Measurements from ENCODE around the gene ZHX3. TPM values are rescaled to one million over a fixed set of nuclear protein-coding genes. Genes with fewer than 3 reads are reported as not detected.
A peak's percentile ranks its signal among the peaks of the same experiment; 100 is the strongest.
"Not testable (repeated sequence)": the region's sequence is repeated elsewhere in the genome, so short reads cannot be mapped to it uniquely, and the experiment has no call there.

Gene ZHX3
- total and polyA plus RNA-seq, 2 donors: 4.1 to 4.2 TPM

DNA sequence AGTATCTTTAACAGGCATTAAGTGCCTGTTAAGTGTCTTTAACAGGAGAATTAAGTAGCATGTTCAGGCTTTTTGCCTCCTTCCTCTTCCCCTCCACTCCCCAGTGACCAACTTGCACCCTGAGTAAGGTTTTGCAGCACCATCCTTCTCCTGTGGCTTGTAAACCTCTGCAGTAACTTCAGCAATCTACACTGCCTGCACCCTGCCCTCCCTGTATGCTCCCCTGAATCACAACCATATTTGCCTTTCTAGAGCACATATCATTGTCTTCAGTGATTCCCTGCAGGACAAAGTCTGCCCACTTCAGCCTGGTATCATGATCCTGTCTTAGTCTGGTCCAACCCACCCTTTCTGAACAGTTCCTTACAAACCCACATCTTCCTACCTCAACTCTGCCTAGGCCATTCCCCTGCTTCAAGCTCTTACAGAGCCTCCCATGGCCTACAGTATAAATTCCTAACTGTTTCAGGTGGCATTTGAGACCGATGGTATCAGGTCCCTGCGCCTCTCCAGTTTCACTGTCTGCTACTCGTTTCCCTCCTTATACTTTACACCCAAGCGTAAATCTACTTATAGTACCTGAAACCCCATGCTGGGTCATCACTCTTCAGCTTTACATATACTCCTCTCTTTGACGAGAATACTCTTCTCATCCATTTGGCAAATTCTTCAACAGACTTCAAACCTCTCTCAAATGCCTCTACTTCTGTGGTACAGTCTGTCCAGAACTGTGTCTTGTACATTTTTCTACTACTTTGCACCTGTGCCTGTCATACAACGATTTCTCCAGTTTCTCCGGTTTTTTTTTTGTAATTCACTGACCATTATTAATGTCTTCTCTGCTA lies 69.8 kb downstream of the ZHX3 start:
- Histone ChIP-seq H3K4me3 (ENCODE audit: low read length in 2 of 2) (no peak overlapping the region), H3K27me3 (ENCODE audit: control insufficient read depth in 2 of 2, insufficient read depth in 1 of 2, low read length in 1 of 2) (no peaks in the 10 kb centered on the region), H3K36me3 (ENCODE audit: control insufficient read depth in 2 of 2, insufficient read depth in 2 of 2, low read length in 1 of 2) (no peaks in the 10 kb centered on the region), H3K4me1 (ENCODE audit: control insufficient read depth in 2 of 2, insufficient read depth in 2 of 2, low read length in 2 of 2) (no peaks in the 10 kb centered on the region), H3K9me3 (ENCODE audit: control insufficient read depth in 2 of 2, insufficient read depth in 1 of 2, low read length in 1 of 2) (no peaks in the 10 kb centered on the region), H3K27ac (ENCODE audit: low read depth in 1 of 2, low read length in 1 of 2) (peak overlapping the region in 1 of 2 donors; percentile 6)
- no peak for DNase-seq (ENCODE audit: low read depth in 6 of 9, low spot score in 9 of 9)
- WGBS: 97% methylated on average over 7 of the region's 7 CpGs

DNA sequence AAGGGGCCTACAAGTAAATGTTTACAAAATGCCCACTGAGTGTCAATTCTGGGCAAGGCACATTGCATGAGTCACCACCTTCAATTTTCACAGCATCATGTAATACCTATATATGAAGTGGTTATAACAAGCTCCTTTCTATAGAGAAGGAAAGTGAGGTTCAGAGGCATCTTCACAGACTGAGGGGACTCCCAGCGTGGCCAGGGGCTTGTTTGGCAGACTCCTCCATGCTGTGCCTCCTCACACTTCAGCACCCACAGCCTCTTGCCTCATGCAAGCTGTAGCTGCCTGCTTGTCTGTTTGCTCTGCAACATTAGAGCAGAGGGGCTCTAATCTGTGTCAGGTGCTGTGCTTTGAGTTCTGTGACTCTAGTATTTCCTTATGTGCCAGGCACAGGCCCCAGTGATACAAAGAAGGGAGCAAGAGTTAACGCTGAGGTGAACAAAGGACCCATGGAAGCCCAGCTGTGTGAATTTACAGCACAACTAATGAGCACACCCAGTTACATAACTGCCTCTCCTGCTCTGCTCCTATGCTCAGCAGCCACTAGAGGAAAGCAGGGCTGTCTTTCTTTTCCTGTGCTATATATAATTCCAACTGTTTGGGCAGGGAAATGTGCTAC lies 72.3 kb downstream of the ZHX3 start:
- Histone ChIP-seq H3K36me3 (ENCODE audit: control insufficient read depth in 2 of 2, insufficient read depth in 2 of 2, low read length in 1 of 2) (no peaks in the 10 kb centered on the region), H3K4me1 (ENCODE audit: control insufficient read depth in 2 of 2, insufficient read depth in 2 of 2, low read length in 2 of 2) (peaks cover 0 to 4% of the 10 kb centered on the region in 2 donors), H3K4me3 (ENCODE audit: low read length in 2 of 2) (no peak overlapping the region), H3K27ac (ENCODE audit: low read depth in 1 of 2, low read length in 1 of 2) (no peak overlapping the region), H3K9me3 (ENCODE audit: control insufficient read depth in 2 of 2, insufficient read depth in 1 of 2, low read length in 1 of 2) (no peaks in the 10 kb centered on the region), H3K27me3 (ENCODE audit: control insufficient read depth in 2 of 2, insufficient read depth in 1 of 2, low read length in 1 of 2) (no peaks in the 10 kb centered on the region)
- WGBS: 62% methylated on average over 2 of the region's 2 CpGs
- peak in 1 of 9 donors; percentile 28 for DNase-seq (ENCODE audit: low read depth in 6 of 9, low spot score in 9 of 9)

GRCh38 chr20:41242807-41243206 lies 74.7 kb downstream of the ZHX3 start:
- no peak overlapping the region for H3K4me3 ChIP-seq (ENCODE audit: low read length in 2 of 2)
- no peaks in the 10 kb centered on the region for H3K27me3 ChIP-seq (ENCODE audit: control insufficient read depth in 2 of 2, insufficient read depth in 1 of 2, low read length in 1 of 2)
- H3K4me1 ChIP-seq (ENCODE audit: control insufficient read depth in 2 of 2, insufficient read depth in 2 of 2, low read length in 2 of 2): peaks cover 0 to 4% of the 10 kb centered on the region in 2 donors
- 37% methylated on average over 2 of the region's 2 CpGs for WGBS
- no peaks in the 10 kb centered on the region for H3K9me3 ChIP-seq (ENCODE audit: control insufficient read depth in 2 of 2, insufficient read depth in 1 of 2, low read length in 1 of 2)
- no peaks in the 10 kb centered on the region for H3K36me3 ChIP-seq (ENCODE audit: control insufficient read depth in 2 of 2, insufficient read depth in 2 of 2, low read length in 1 of 2)
- DNase-seq (ENCODE audit: low read depth in 6 of 9, low spot score in 9 of 9): no peak
- no peak overlapping the region for H3K27ac ChIP-seq (ENCODE audit: low read depth in 1 of 2, low read length in 1 of 2)

DNA sequence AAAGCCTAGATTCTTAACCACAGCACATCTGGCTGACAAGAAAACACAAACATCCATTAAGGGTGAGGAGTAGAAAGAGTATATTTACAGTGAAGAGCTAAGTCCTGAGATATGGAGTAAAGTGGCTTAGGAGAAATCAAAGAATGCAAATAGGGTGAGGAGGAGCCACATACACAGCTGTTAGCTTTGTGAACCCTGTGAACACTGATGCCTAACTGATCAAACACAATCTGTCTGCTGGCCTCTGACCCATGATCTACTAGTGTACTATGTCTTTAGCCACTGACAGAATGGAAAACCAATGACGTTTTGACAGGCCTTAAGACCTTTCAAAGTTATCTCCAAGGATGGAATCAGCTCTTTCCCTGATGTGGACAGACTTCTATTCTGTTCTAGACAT lies 75.2 kb downstream of the ZHX3 start:
- no peaks in the 10 kb centered on the region for H3K9me3 ChIP-seq (ENCODE audit: control insufficient read depth in 2 of 2, insufficient read depth in 1 of 2, low read length in 1 of 2)
- no peak overlapping the region for H3K4me3 ChIP-seq (ENCODE audit: low read length in 2 of 2)
- no peaks in the 10 kb centered on the region for H3K27me3 ChIP-seq (ENCODE audit: control insufficient read depth in 2 of 2, insufficient read depth in 1 of 2, low read length in 1 of 2)
- no peaks in the 10 kb centered on the region for H3K36me3 ChIP-seq (ENCODE audit: control insufficient read depth in 2 of 2, insufficient read depth in 2 of 2, low read length in 1 of 2)
- H3K4me1 ChIP-seq (ENCODE audit: control insufficient read depth in 2 of 2, insufficient read depth in 2 of 2, low read length in 2 of 2): peaks cover 0 to 4% of the 10 kb centered on the region in 2 donors
- 94% methylated on average over 1 of the region's 1 CpG for WGBS
- H3K27ac ChIP-seq (ENCODE audit: low read depth in 1 of 2, low read length in 1 of 2): no peak overlapping the region
- DNase-seq (ENCODE audit: low read depth in 6 of 9, low spot score in 9 of 9): no peak

GRCh38 chr20:41237233-41237632 lies 80.3 kb downstream of the ZHX3 start:
- not testable (repeated sequence) for DNase-seq (ENCODE audit: low read depth in 6 of 9, low spot score in 9 of 9); H3K27ac ChIP-seq (ENCODE audit: low read depth in 1 of 2, low read length in 1 of 2); H3K4me1 ChIP-seq (ENCODE audit: control insufficient read depth in 2 of 2, insufficient read depth in 2 of 2, low read length in 2 of 2); H3K36me3 ChIP-seq (ENCODE audit: control insufficient read depth in 2 of 2, insufficient read depth in 2 of 2, low read length in 1 of 2); H3K9me3 ChIP-seq (ENCODE audit: control insufficient read depth in 2 of 2, insufficient read depth in 1 of 2, low read length in 1 of 2); H3K4me3 ChIP-seq (ENCODE audit: low read length in 2 of 2); H3K27me3 ChIP-seq (ENCODE audit: control insufficient read depth in 2 of 2, insufficient read depth in 1 of 2, low read length in 1 of 2)
- WGBS: 100% methylated on average over 2 of the region's 3 CpGs

DNA sequence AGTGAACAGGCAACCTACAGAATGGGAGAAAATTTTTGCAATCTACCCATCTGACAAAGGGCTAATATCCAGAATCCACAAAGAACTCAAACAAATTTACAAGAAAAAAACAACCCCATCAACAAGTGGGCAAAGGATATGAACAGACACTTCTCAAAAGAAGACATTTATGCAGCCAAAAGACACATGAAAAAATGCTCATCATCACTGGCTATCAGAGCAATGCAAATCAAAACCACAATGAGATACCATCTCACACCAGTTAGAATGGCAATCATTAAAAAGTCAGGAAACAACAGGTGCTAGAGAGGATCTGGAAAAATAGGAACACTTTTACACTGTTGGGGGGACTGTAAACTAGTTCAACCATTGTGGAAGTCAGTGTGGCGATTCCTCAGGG lies 80.7 kb downstream of the ZHX3 start:
- not testable (repeated sequence) for H3K36me3 ChIP-seq (ENCODE audit: control insufficient read depth in 2 of 2, insufficient read depth in 2 of 2, low read length in 1 of 2); H3K4me1 ChIP-seq (ENCODE audit: control insufficient read depth in 2 of 2, insufficient read depth in 2 of 2, low read length in 2 of 2); DNase-seq (ENCODE audit: low read depth in 6 of 9, low spot score in 9 of 9); H3K9me3 ChIP-seq (ENCODE audit: control insufficient read depth in 2 of 2, insufficient read depth in 1 of 2, low read length in 1 of 2); H3K27ac ChIP-seq (ENCODE audit: low read depth in 1 of 2, low read length in 1 of 2); H3K4me3 ChIP-seq (ENCODE audit: low read length in 2 of 2); H3K27me3 ChIP-seq (ENCODE audit: control insufficient read depth in 2 of 2, insufficient read depth in 1 of 2, low read length in 1 of 2)
- 100% methylated on average over 1 of the region's 1 CpG for WGBS

DNA sequence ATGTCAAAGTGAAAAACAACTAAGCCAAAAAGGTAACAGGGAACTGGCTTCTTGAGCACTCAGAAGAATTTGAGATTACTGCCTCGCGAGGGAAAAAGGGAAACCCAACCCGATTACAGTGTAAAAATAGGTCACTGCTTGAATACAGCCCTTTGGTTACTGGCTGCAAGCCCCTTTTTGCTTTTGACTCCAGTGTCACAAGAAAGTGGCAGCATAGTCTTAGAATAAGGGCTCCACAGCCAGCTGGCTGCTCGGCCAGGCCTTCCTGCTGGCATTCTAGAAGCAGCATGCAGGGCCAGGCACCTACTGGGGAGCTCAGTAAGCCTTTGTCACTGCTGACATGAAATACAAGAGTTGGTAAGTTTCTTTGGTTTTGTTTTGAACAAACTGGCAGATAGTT lies 83.0 kb downstream of the ZHX3 start:
- H3K27me3 ChIP-seq (ENCODE audit: control insufficient read depth in 2 of 2, insufficient read depth in 1 of 2, low read length in 1 of 2): no peaks in the 10 kb centered on the region
- H3K27ac ChIP-seq (ENCODE audit: low read depth in 1 of 2, low read length in 1 of 2): no peak overlapping the region
- no peaks in the 10 kb centered on the region for H3K9me3 ChIP-seq (ENCODE audit: control insufficient read depth in 2 of 2, insufficient read depth in 1 of 2, low read length in 1 of 2)
- H3K4me1 ChIP-seq (ENCODE audit: control insufficient read depth in 2 of 2, insufficient read depth in 2 of 2, low read length in 2 of 2): peaks cover 3 to 8% of the 10 kb centered on the region in 2 donors
- 88% methylated on average over 4 of the region's 4 CpGs for whole genome bisulfite sequencing
- no peaks in the 10 kb centered on the region for H3K36me3 ChIP-seq (ENCODE audit: control insufficient read depth in 2 of 2, insufficient read depth in 2 of 2, low read length in 1 of 2)
- no peak overlapping the region for H3K4me3 ChIP-seq (ENCODE audit: low read length in 2 of 2)
- peak in 1 of 9 donors; percentile 10 for DNase-seq (ENCODE audit: low read depth in 6 of 9, low spot score in 9 of 9)

- 91% methylated on average over 3 of the region's 3 CpGs for WGBS
- H3K9me3 ChIP-seq (ENCODE audit: control insufficient read depth in 2 of 2, insufficient read depth in 1 of 2, low read length in 1 of 2): no peaks in the 10 kb centered on the region
- no peaks in the 10 kb centered on the region for H3K27me3 ChIP-seq (ENCODE audit: control insufficient read depth in 2 of 2, insufficient read depth in 1 of 2, low read length in 1 of 2)
- peaks cover 3 to 8% of the 10 kb centered on the region in 2 donors for H3K4me1 ChIP-seq (ENCODE audit: control insufficient read depth in 2 of 2, insufficient read depth in 2 of 2, low read length in 2 of 2)
- no peak overlapping the region for H3K27ac ChIP-seq (ENCODE audit: low read depth in 1 of 2, low read length in 1 of 2)
- no peaks in the 10 kb centered on the region for H3K36me3 ChIP-seq (ENCODE audit: control insufficient read depth in 2 of 2, insufficient read depth in 2 of 2, low read length in 1 of 2)
- peak in 1 of 9 donors; percentile 12 for DNase-seq (ENCODE audit: low read depth in 6 of 9, low spot score in 9 of 9)
- H3K4me3 ChIP-seq (ENCODE audit: low read length in 2 of 2): no peak overlapping the region
These were observed 83.5 kb downstream of the ZHX3 start for GRCh38 chr20:41234041-41234440.

All from thymus (tissue), 11 donors.